H1 (cell line): ENCODE data around the gene SPTBN4. TPM values are rescaled to one million over a fixed set of nuclear protein-coding genes. Genes with fewer than 3 reads are reported as not detected.

Experiments
- CTCF ChIA-PET: fragments of 300-600 bp; sonication (Branson Sonifier 250); formaldehyde crosslinking; loops from one replicate; lab custom pipeline; 2021; ENCODE audit not compliant: partially characterized antibody; lab: Charles Lee
- POLR2A ChIA-PET: fragments of 300-600 bp; sonication (Branson Sonifier 250); formaldehyde crosslinking; loops from one replicate; lab custom pipeline; 2021; ENCODE audit warnings: inconsistent platforms; ENCODE audit not compliant: partially characterized antibody; lab: Charles Lee
- DNase-seq, 2 experiments: peaks; one replicate each; pipeline versions ENCODE4 v3.0.0 to v3.0.0-alpha.2; 2010 to 2022; ENCODE audit warnings: low spot score in 2 of 2, low read depth in 1 of 2, mixed read lengths in 1 of 2
- FAIRE-seq: peaks from 2 replicates; lab custom pipeline; 2011; peaks lifted over from hg19 to GRCh38; lab: Jason Lieb, UNC
- H2AFZ ChIP-seq: 2 replicates; pipeline ENCODE4 v1.8.1; 2012; ENCODE audit warnings: low read length, inconsistent platforms
- H2AK5ac ChIP-seq: 2 replicates; pipeline ENCODE4 v1.6.1; 2013; ENCODE audit warnings: low read depth, low read length
- H2BK120ac ChIP-seq: replicated peaks from 2 replicates; pipeline ENCODE3; 2013; ENCODE audit warnings: low read depth, low read length, inconsistent platforms
- H2BK12ac ChIP-seq: 2 replicates; pipeline ENCODE4 v1.6.1; 2013; ENCODE audit warnings: low read depth, low read length
- H2BK15ac ChIP-seq: 2 replicates; pipeline ENCODE4 v1.6.1; 2013; ENCODE audit warnings: low read length
- H2BK20ac ChIP-seq: 2 replicates; pipeline ENCODE4 v1.6.1; 2013; ENCODE audit warnings: low read length
- H2BK5ac ChIP-seq: 2 replicates; pipeline ENCODE4 v1.6.1; 2013; ENCODE audit warnings: low read depth, low read length
- H3K14ac ChIP-seq: 2 replicates; pipeline ENCODE4 v1.6.1; 2013; ENCODE audit warnings: inconsistent platforms; ENCODE audit not compliant: insufficient read length
- H3K18ac ChIP-seq: 2 replicates; pipeline ENCODE4 v1.6.1; 2013; ENCODE audit warnings: low read length; ENCODE audit errors: extremely low read depth
- H3K23ac ChIP-seq: 2 replicates; pipeline ENCODE4 v1.6.1; 2013; ENCODE audit warnings: inconsistent platforms; ENCODE audit not compliant: insufficient read length
- H3K23me2 ChIP-seq: 2 replicates; pipeline ENCODE4 v1.6.1; 2013; ENCODE audit warnings: low read depth, low read length
- H3K27ac ChIP-seq: 2 replicates; pipeline ENCODE4 v1.6.1; 2011; ENCODE audit warnings: low read depth, low read length, inconsistent platforms
- H3K27me3 ChIP-seq, 4 experiments: replicated peaks in 1 of 4; 1 replicate in 1 of 4; 2 replicates in 3 of 4; pipeline versions ENCODE4 v1.6.1 to v1.8.1; 2011 to 2013; ENCODE audit warnings: low read length in 3 of 4, mild to moderate bottlenecking in 3 of 4, inconsistent platforms in 2 of 4, mixed read lengths in 2 of 4, moderate library complexity in 1 of 4; ENCODE audit not compliant: control insufficient read depth in 3 of 4, insufficient read depth in 3 of 4; ENCODE audit errors: extremely low read depth in 1 of 4
- H3K36me3 ChIP-seq, 4 experiments: 2 replicates each; pipeline versions ENCODE4 v1.6.1 to v1.8.1; 2011 to 2013; ENCODE audit warnings: mild to moderate bottlenecking in 4 of 4, low read length in 3 of 4, moderate library complexity in 2 of 4, control low read depth in 1 of 4, inconsistent platforms in 1 of 4; ENCODE audit not compliant: insufficient read depth in 4 of 4, control insufficient read depth in 2 of 4
- H3K4ac ChIP-seq: replicated peaks from 2 replicates; pipeline ENCODE3; 2013; ENCODE audit warnings: low read length, low read depth, mixed read lengths, inconsistent platforms; ENCODE audit not compliant: insufficient read length
- H3K4me1 ChIP-seq, 4 experiments: replicated peaks in 1 of 4; 1 replicate in 1 of 4; 2 replicates in 3 of 4; pipeline versions ENCODE4 v1.6.1 to v1.8.1; 2011 to 2013; ENCODE audit warnings: low read length in 3 of 4, inconsistent platforms in 2 of 4, mixed read lengths in 1 of 4; ENCODE audit not compliant: insufficient read depth in 4 of 4, control insufficient read depth in 3 of 4
- H3K4me2 ChIP-seq, 2 experiments: 2 replicates each; pipeline versions ENCODE4 v1.6.1 to v1.8.1; 2011 to 2013; ENCODE audit warnings: low read depth in 2 of 2, low read length in 2 of 2, control low read depth in 1 of 2, inconsistent platforms in 1 of 2, mild to moderate bottlenecking in 1 of 2; ENCODE audit not compliant: insufficient read depth in 1 of 2
- H3K4me3 ChIP-seq, 4 experiments: fragments of 200-600, 300-600 bp in 1 of 4; sonication (generic), shearing (Covaris generic), sonication (Bioruptor Twin) in 1 of 4; 2 replicates each; pipeline versions ENCODE4 v1.5.1 to v1.8.1; 2011 to 2016; ENCODE audit warnings: low read length in 4 of 4, low read depth in 3 of 4, control low read depth in 2 of 4, inconsistent platforms in 2 of 4, mild to moderate bottlenecking in 2 of 4, mixed read lengths in 1 of 4, moderate library complexity in 1 of 4; ENCODE audit not compliant: insufficient read depth in 2 of 4; ENCODE audit errors: extremely low read depth in 1 of 4
- H3K56ac ChIP-seq: replicated peaks from 2 replicates; pipeline ENCODE3; 2013; ENCODE audit warnings: low read depth, mild to moderate bottlenecking, mixed read lengths, low read length, inconsistent platforms; ENCODE audit not compliant: insufficient read length
- H3K79me1 ChIP-seq: 2 replicates; pipeline ENCODE4 v1.6.1; 2013; ENCODE audit warnings: low read depth, low read length, control low read depth
- H3K79me2 ChIP-seq, 2 experiments: 2 replicates each; pipeline versions ENCODE4 v1.6.1 to v1.8.1; 2012 to 2013; ENCODE audit warnings: low read length in 2 of 2, mild to moderate bottlenecking in 2 of 2, inconsistent platforms in 1 of 2; ENCODE audit not compliant: insufficient read depth in 2 of 2, control insufficient read depth in 1 of 2
- H3K9ac ChIP-seq, 4 experiments: replicated peaks in 1 of 4; 1 replicate in 1 of 4; 2 replicates in 3 of 4; pipeline versions ENCODE4 v1.6.1 to v1.8.1; 2011 to 2013; ENCODE audit warnings: low read depth in 3 of 4, low read length in 3 of 4, control low read depth in 2 of 4, mild to moderate bottlenecking in 2 of 4, moderate library complexity in 2 of 4, inconsistent platforms in 1 of 4; ENCODE audit errors: extremely low read depth in 1 of 4
- H3K9me3 ChIP-seq, 2 experiments: 2 replicates each; pipeline versions ENCODE4 v1.6.1 to v1.8.1; 2012 to 2013; ENCODE audit warnings: mild to moderate bottlenecking in 2 of 2, moderate library complexity in 2 of 2, control low read depth in 1 of 2, inconsistent platforms in 1 of 2, low read depth in 1 of 2, low read length in 1 of 2, mixed read lengths in 1 of 2; ENCODE audit not compliant: insufficient read depth in 2 of 2
- H4K20me1 ChIP-seq, 2 experiments: replicated peaks in 1 of 2; 2 replicates each; pipeline versions ENCODE3 to v1.8.1; 2011 to 2013; ENCODE audit warnings: inconsistent platforms in 2 of 2, low read length in 2 of 2, mild to moderate bottlenecking in 1 of 2; ENCODE audit not compliant: insufficient read depth in 2 of 2, control insufficient read depth in 1 of 2
- H4K5ac ChIP-seq: 2 replicates; pipeline ENCODE4 v1.6.1; 2013; ENCODE audit warnings: low read length, low read depth, mixed read lengths, inconsistent platforms; ENCODE audit not compliant: insufficient read length
- H4K8ac ChIP-seq: 2 replicates; pipeline ENCODE4 v1.8.0; 2013; ENCODE audit warnings: mild to moderate bottlenecking, moderate library complexity, low read length, inconsistent platforms; ENCODE audit not compliant: insufficient read depth; ENCODE audit errors: extremely low read depth
- H4K91ac ChIP-seq: replicated peaks from 2 replicates; pipeline ENCODE3; 2013; ENCODE audit warnings: low read length, mixed read lengths, inconsistent platforms; ENCODE audit not compliant: insufficient read length
- ASH2L ChIP-seq: fragments of 200-600, 300-600 bp; sonication (generic); IDR thresholded peaks from one replicate; pipeline ENCODE4 v1.7.1; 2017; ENCODE audit warnings: low read length
- CEBPB ChIP-seq: IDR thresholded peaks from 2 replicates; pipeline ENCODE4 v1.6.1; 2012; ENCODE audit warnings: low read depth, low read length
- CHD1 ChIP-seq: IDR thresholded peaks from 2 replicates; pipeline ENCODE4 v1.6.1; 2012; ENCODE audit warnings: low read depth, low read length, improper control_type of control experiment
- EZH2 ChIP-seq: fragments of 200-600 bp; sonication (generic); IDR thresholded peaks from 2 replicates; pipeline ENCODE4 v1.7.1; 2012; ENCODE audit warnings: low read depth, mild to moderate bottlenecking, moderate library complexity, low read length, inconsistent platforms; ENCODE audit not compliant: severe bottlenecking
- KDM4A ChIP-seq: IDR thresholded peaks from one replicate; pipeline ENCODE4 v1.7.1; 2012; ENCODE audit warnings: low read depth, mild to moderate bottlenecking, moderate library complexity, low read length, inconsistent platforms; ENCODE audit not compliant: severe bottlenecking
- KDM5A ChIP-seq: fragments of 200-600 bp; IDR thresholded peaks from 2 replicates; pipeline ENCODE4 v1.7.1; 2012; ENCODE audit warnings: mild to moderate bottlenecking, low read length, inconsistent platforms, mixed read lengths
- SIN3A ChIP-seq, 2 experiments: IDR thresholded peaks in 1 of 2; conservative IDR thresholded peaks in 1 of 2; 2 replicates each; pipeline ENCODE4 v1.6.1; 2011 to 2012; ENCODE audit warnings: low read length in 2 of 2, improper control_type of control experiment in 1 of 2, low read depth in 1 of 2, mild to moderate bottlenecking in 1 of 2
- SP1 ChIP-seq: IDR thresholded peaks from 2 replicates; pipeline ENCODE4 v1.6.1; 2011; ENCODE audit warnings: low read depth, low read length
- SRF ChIP-seq: IDR thresholded peaks from 2 replicates; pipeline ENCODE4 v1.6.1; 2011; ENCODE audit warnings: mild to moderate bottlenecking, low read depth, low read length, moderate library complexity
- TEAD4 ChIP-seq: IDR thresholded peaks from 2 replicates; pipeline ENCODE4 v1.6.1; 2012; ENCODE audit warnings: low read depth, low read length, inconsistent platforms, mixed read lengths
- WGBS, 2 experiments: shearing (Covaris generic) in 1 of 2; methylation state at CpG; one replicate each; pipeline versions ENCODE4 v1.1.6 to v1.1.7; 2013 to 2015; ENCODE audit warnings: low lambda C conversion rate in 2 of 2, mixed read lengths in 2 of 2, inconsistent platforms in 1 of 2, low coverage in 1 of 2, missing lambda C conversion rate in 1 of 2; ENCODE audit not compliant: insufficient replicate concordance in 2 of 2, insufficient coverage in 1 of 2, insufficient read length in 1 of 2; ENCODE audit errors: extremely low coverage in 1 of 2, missing lambda C conversion rate in 1 of 2; 5-methylcytosine and 5-hydroxymethylcytosine counted together
- polyA plus RNA-seq, 7 experiments: library from polyadenylated mRNA; depleted of rRNA in 3 of 7; stranded (reverse) in 5 of 7; unstranded in 2 of 7; fragments of >200 nt in 5 of 7; fragments of 200-250 nt in 2 of 7; gene quantifications; 1 replicate in 5 of 7; 2 replicates in 1 of 7; 4 replicates in 1 of 7; pipeline versions ENCODE4 v1.2.1 to v1.2.3, GENCODE V29; 2011 to 2013; ENCODE audit warnings: missing spikeins in 2 of 7, mixed read lengths in 2 of 7
- total RNA-seq: library from RNA; stranded (reverse); fragmentation: NEBNext Ultra II Directional; extraction: Animal tissue kit (Norgen Biotek cat#: 25700); gene quantifications from 2 replicates; pipeline ENCODE4 v1.2.1, GENCODE V29; 2021
- TF ChIP-seq, protein P1 (sequence below), 3 experiments: IDR thresholded peaks; 1 replicate in 2 of 3; 2 replicates in 1 of 3; pipeline versions ENCODE4 v1.5.1 to v1.6.1; 2011; ENCODE audit warnings: low read length in 3 of 3, mild to moderate bottlenecking in 3 of 3, inconsistent platforms in 2 of 3, low read depth in 1 of 3, moderate library complexity in 1 of 3; ENCODE audit not compliant: insufficient read depth in 1 of 3; ENCODE audit errors: control extremely low read depth in 1 of 3

SPTBN4 gene
- total and polyA plus RNA-seq, 2 of the 8 experiments (the other 6 are each of a cell fraction or from before 2014, with no cell fraction given): 1.9 to 3.0 TPM

DNA sequence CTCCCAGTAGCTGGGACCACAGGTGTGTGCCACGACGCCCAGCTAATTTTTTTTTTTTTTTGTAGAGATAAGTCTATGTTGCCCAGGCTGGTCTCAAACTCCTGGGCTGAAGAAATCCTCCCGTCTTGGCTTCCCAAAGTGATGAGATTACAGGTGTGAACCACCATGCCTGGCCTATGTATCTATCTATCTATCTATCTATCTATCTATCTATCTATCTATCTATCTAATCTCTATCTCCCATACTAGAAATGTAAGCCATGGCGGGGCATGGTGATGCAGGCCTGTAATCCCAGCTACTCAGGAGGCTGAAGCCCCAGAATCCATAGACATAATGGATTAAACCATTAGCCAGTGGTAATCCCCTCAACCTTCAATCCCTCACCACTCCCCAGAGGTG is 16.1 kb upstream of the SPTBN4 start:
- Histone ChIP-seq H3K4ac (no peak overlapping the region), H4K20me1 (no peaks in the 10 kb centered on the region), H2BK12ac (no peak overlapping the region), H3K27me3 (no peaks in the 10 kb centered on the region), H3K36me3 (no peaks in the 10 kb centered on the region; a peak in 2 of 8 replicates), H2BK120ac (no peak overlapping the region), H3K4me1 (peaks cover 1 to 5% (median 2%) of the 10 kb centered on the region in 4 experiments; a peak in 4 of 7 replicates), H4K91ac (no peak overlapping the region), H3K14ac (no peak overlapping the region), H3K27ac (no peak overlapping the region), H3K4me3 (no peak overlapping the region), H3K56ac (no peak overlapping the region), H3K4me2 (no peak overlapping the region), H2AFZ (no peak overlapping the region), H3K18ac (no peak overlapping the region), H3K79me2 (no peaks in the 10 kb centered on the region), H3K9ac (no peak overlapping the region), H3K23ac (no peak overlapping the region), H3K9me3 (no peaks in the 10 kb centered on the region), H2BK15ac (no peak overlapping the region), H2BK20ac (no peak overlapping the region), H2BK5ac (no peak overlapping the region), H4K5ac (no peak overlapping the region), H3K23me2 (no peaks in the 10 kb centered on the region), H2AK5ac (no peak overlapping the region), H3K79me1 (no peaks in the 10 kb centered on the region), H4K8ac (no peak overlapping the region)
- FAIRE-seq (no peak), DNase-seq (no peak)
- CTCF ChIA-PET: interaction anchor here (0.6 to 6.2 kb wide), 2 partner anchors 13 to 93 kb away, joined by 3 to 49 read pairs; partner anchors contain the start of gene BLVRB
- WGBS, 2 experiments: 90% methylated on average over 4 of the region's 4 CpGs; no CpG with 5 or more reads in 1 of the 2 experiments
- POLR2A ChIA-PET: interaction anchor here (2.0 kb wide), 1 partner anchor 14 kb away, joined by 5 read pairs; no protein-coding TSS in a partner anchor
- no peak for TF ChIP-seq KDM4A
- TF ChIP-seq SP1: no peak
- TF ChIP-seq ASH2L: no peak
- no peak for TF ChIP-seq EZH2
- no peak for TF ChIP-seq SIN3A (conservative IDR thresholded peaks at IDR 0.05 in 1 of 2, IDR thresholded peaks at IDR 0.05 in 1 of 2; ENCODE audit: low read depth in 1 of 2, low read length in 2 of 2)
- no peak for TF ChIP-seq TEAD4
- TF ChIP-seq, protein P1, sequence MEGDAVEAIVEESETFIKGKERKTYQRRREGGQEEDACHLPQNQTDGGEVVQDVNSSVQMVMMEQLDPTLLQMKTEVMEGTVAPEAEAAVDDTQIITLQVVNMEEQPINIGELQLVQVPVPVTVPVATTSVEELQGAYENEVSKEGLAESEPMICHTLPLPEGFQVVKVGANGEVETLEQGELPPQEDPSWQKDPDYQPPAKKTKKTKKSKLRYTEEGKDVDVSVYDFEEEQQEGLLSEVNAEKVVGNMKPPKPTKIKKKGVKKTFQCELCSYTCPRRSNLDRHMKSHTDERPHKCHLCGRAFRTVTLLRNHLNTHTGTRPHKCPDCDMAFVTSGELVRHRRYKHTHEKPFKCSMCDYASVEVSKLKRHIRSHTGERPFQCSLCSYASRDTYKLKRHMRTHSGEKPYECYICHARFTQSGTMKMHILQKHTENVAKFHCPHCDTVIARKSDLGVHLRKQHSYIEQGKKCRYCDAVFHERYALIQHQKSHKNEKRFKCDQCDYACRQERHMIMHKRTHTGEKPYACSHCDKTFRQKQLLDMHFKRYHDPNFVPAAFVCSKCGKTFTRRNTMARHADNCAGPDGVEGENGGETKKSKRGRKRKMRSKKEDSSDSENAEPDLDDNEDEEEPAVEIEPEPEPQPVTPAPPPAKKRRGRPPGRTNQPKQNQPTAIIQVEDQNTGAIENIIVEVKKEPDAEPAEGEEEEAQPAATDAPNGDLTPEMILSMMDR (IDR thresholded peaks at IDR 0.05; ENCODE audit: control extremely low read depth in 1 of 3, insufficient read depth in 1 of 3, low read depth in 1 of 3, low read length in 3 of 3): no peak
- no peak for TF ChIP-seq CHD1
- TF ChIP-seq SRF: no peak
- TF ChIP-seq KDM5A: no peak
- TF ChIP-seq CEBPB: no peak
